Tongue (tissue), 2 donors: ENCODE results near the gene SIAH2. TPM values are rescaled to one million over a fixed set of nuclear protein-coding genes. Genes with fewer than 3 reads are reported as not detected.
"Not testable (repeated sequence)": the region's sequence is repeated elsewhere in the genome, so short reads cannot be mapped to it uniquely, and the experiment has no call there.

Experiments used
- DNase-seq: peaks from one replicate; pipeline ENCODE4 v3.0.0-alpha.2; 2015
- total RNA-seq: library from RNA; depleted of rRNA; stranded (reverse); fragments of >200 nt; gene quantifications from one replicate; pipeline ENCODE4 v1.2.3, GENCODE V29; 2014

The SIAH2 gene, protein sequence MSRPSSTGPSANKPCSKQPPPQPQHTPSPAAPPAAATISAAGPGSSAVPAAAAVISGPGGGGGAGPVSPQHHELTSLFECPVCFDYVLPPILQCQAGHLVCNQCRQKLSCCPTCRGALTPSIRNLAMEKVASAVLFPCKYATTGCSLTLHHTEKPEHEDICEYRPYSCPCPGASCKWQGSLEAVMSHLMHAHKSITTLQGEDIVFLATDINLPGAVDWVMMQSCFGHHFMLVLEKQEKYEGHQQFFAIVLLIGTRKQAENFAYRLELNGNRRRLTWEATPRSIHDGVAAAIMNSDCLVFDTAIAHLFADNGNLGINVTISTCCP
- total RNA-seq = 32.1 TPM

- DNase-seq = peak; percentile 97
Observed at GRCh38 chr3:150763122-150763840, at the start of gene SIAH2. Gene SIAH2, minus strand, starts transcription at chr3:150763169. Its CDS starts 320 bp downstream, at chr3:150762849.

- DNase-seq = no peak
Observed at GRCh38 chr3:150811984-150812383, 49.0 kb upstream of the SIAH2 start.

- DNase-seq = no peak
Observed at GRCh38 chr3:150810641-150811040, 47.7 kb upstream of the SIAH2 start.

- no peak for DNase-seq
Observed at GRCh38 chr3:150806185-150806835, 43.3 kb upstream of the SIAH2 start.

GRCh38 chr3:150805354-150805753, 42.4 kb upstream of the SIAH2 start:
- DNase-seq = no peak

DNA sequence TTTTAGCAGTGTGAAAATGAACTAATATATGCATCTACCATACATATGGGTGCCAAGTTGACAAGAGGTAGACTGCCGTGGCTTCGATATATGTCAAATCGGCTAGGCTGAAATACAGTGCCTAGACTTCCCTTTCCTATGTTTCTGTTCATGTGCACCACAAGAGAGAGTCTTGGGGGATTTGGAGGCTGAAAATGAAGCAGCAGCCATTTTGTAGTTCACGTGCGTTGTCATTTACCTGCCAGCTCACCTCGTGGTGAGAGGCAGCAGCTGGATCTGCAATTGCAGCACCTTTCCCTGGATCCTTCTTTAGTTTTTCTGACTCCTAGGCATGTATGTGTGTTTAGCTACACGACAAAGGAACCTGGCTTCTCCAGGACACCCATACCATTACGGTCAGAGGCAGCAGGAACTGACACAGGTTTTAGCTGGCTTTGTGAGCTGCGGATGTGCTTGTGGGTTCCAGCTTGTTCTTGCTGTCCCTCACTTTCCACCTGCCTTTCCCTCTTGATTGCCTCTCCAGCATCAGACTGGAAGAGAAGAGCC, 40.5 kb upstream of the SIAH2 start:
- no peak for DNase-seq

- no peak for DNase-seq
Observed at GRCh38 chr3:150800722-150801121, 37.8 kb upstream of the SIAH2 start.

DNA sequence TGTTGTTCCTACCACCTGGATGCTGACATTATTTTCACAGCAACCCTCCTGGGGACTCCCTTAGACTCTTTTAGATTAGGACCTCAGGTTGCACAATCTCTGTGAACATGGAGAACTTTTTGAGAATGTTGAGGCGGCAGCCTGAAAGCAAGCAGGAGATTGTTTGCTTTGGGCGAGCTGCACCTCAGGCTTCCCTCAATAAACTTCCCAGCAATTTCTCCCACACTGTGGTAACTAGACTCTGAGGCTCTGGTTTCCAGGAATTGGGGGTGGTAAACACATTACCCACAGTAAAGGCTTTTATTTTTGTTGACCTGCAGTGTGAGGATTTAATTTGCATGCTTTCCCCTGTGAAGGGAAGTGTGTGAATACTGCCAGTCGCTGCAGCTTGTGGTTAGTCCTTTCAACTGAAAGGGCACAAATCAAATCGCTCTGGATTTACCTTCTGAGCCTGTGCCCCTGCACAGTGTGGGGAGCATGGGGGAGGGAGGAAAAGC, 35.2 kb upstream of the SIAH2 start:
- peak; percentile 24 for DNase-seq

DNA sequence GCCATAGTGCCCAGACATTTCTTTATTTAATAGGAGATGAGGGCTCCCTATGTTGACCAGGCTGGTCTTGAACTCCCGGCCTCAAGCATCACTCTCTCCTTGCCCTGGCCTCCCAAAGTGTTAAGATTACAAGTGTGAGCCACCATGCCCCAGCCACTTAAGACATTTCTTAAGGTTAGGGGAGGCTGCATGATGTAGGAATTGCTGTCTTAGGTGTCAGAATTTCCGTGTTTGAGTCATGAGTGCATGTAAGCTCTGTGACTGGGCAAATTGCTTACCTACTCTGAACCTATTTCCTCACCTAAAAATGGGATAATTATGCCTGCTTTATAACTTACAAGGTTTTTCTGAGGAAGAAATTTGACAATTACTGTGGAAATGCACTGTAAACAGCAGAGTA, 34.2 kb upstream of the SIAH2 start:
- DNase-seq = no peak

- not testable (repeated sequence) for DNase-seq
Observed at GRCh38 chr3:150796527-150796926, 33.6 kb upstream of the SIAH2 start.

- no peak for DNase-seq
Observed at GRCh38 chr3:150793641-150794040, 30.7 kb upstream of the SIAH2 start.

GRCh38 chr3:150790629-150791028, 27.7 kb upstream of the SIAH2 start:
- no peak for DNase-seq

DNA sequence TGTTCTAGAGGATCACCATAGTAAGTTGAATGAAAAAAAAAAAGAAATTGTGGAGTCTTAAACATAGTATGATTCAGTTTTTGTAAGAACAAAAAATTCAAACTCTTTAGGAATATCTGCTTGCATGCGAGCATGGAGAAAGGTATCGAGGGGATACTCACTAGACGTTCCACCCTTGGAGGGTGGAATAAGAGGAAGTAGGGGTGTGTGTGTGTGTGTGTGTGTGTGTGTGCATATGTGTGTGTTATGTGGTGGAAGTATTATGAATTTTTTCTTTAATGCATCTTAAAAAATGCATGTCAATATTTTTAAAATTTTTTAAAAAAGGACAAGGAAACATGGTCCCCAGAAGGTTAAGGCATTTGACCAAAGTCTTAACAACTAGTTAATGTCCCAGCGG, 26.5 kb upstream of the SIAH2 start:
- no peak for DNase-seq

DNA sequence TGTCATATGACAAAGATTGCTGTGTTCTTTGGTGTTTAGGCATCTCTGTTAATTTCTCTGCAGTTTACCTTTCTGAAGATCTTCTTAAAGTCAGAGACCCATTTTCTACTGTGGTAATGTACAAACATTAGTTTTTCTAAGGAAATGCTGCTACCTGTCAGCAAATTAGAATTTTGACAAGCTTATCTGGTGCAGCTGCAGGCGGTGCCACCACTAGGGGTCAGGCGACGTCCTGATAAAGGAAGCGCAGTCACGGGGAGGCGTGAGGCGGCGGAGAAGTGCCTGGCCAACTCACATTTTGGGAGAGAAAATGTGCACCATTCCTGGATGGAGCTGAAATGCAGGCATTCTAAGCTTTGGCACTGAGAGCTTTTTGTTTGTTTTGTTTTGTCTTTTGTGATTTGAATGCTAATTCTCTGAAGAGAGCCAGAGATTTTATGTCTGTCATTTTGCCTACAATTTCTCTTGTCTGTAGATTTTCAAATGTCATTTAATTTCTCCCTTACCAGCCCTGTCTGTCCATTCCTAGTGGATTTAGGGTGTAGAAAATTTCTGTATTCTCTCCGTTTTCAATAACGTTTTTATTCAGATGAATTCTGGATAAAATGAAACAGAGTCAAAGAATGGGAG, 24.9 kb upstream of the SIAH2 start:
- DNase-seq = peak; percentile 91

- no peak for DNase-seq
Observed at GRCh38 chr3:150786791-150787190, 23.8 kb upstream of the SIAH2 start.

DNA sequence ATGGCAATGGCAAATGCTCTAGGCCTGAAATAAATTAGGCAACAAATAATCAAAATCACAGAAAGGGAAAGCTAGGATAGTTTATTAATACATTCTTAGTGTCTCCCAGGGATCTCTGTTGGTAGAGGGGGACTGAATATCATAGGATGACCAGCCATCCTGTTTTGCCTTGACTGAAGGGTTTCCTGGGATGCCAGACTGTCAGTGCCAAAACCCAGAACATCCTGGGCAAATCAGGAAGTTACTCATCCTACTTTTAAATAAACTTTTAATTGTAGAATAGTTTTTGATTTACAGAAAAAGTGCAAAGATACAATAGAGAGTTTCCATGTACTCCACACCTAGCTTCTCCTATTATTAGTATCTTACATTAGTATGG, 21.8 kb upstream of the SIAH2 start:
- DNase-seq = no peak

- DNase-seq = no peak
Observed at GRCh38 chr3:150783920-150784746, 21.2 kb upstream of the SIAH2 start.

DNA sequence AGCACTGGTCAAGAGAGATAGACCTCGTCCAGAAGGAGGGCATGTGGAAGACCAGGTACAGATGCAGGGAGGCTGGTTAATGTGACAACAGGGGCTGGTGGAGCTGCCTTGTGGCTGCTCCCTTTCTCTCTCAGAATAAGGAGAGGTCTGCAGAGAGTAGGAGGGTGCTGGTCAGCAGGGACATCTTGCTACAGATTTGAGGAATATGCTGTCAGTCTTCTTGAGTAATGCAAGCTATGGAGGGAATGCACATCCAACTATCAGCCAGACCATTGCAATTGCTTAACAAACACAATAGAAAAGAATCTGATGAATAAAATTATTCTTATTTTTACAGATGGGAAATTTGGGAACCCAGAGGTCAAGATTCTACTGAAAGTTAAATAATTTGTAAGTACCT, 20.3 kb upstream of the SIAH2 start:
- DNase-seq = no peak

DNA sequence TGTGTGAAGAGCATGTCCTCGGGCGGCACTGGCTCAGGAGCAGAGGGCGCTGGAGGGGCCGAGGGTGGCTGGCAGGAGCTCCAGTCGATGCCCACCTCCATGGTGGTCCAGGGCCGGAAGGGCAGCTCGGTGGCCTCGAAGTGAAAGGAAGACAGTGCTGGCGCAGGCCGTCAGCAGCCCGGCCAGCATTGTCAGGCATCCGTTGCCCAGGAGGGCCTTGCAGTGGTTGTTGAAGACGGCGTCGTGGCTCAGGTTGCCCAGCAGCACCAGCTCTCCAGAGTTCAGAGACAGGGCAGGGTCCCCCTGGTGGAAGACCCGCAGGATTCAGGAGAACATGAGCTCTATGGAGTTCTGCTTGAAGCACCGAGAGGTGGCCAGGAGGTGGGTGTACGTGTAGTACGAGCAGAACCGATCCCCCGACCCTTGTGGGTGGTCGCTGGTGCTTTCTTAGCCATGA, 16.5 kb upstream of the SIAH2 start:
- no peak for DNase-seq

DNA sequence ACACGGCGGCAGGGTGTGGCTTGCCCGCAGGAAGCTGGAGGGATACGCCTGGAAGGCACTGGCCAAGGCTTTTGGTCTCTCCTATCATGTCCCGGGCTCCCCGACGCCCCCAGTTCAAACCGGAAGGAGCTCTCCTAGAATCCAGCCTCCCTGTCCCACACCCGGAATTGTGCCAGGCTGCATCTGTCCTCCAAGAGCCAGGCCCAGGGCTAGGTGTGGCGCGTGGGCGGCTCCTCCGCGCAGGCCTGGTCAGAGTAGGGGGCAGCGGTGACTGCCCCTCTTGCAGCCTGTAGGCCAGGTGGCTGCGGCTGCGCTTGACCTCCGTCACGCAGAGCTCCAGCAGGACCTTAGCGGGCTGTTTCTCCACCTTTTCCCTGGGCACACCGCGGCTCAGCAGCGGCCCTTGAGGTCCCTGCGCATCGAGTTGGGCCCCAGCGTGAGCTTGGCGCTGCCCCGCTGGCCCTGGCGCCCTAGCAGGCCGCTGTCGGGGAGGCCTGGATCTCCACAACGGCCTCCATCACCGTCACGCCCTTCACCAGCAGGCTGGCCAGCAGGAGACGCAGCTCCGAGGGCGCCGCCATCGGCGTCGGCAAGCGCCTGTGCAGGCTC, 15.9 kb upstream of the SIAH2 start:
- no peak for DNase-seq
